ENCODE data around the gene RFFL. TPM values are rescaled to one million over a fixed set of nuclear protein-coding genes. Genes with fewer than 3 reads are reported as not detected.
"Not testable (repeated sequence)": the region's sequence is repeated elsewhere in the genome, so short reads cannot be mapped to it uniquely, and the experiment has no call there.

RFFL gene
- total RNA-seq, 1 donor from 2014 or later: 25.4 TPM

DNA sequence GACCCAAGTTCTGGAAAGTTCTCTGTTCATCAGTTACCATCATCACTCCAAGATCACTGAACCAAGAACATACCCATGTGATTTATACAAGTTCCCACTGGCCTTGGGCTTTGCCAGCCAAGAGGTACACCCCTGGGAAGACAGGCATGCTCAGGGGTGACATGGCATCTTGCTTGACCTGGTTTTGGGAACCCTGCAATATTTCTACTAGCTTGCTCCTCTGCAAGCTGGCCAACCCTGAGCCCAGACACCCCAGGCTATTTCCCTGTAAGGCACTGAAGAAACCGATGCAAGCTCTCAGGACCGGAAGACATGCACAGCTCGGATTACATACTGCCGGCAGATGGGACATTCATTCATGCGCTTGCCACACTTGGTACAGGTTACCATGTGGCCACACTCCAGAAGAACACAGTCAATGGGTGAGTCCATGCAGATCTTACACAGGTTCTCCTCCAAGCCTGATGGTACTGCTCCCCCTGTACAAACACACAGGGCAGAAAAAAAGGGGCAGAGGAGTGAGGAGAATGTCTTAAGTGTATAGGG is 51.8 kb downstream of the RFFL start:
- Mint-ChIP-seq H3K4me3 (ENCODE audit: low read depth) (no peak overlapping the region), H3K4me1 (ENCODE audit: low read depth) (no peaks in the 10 kb centered on the region), H3K27ac (no peak overlapping the region), H3K36me3 (ENCODE audit: low read depth) (peaks cover 68% of the 10 kb centered on the region), H3K9me3 (no peaks in the 10 kb centered on the region), H3K27me3 (ENCODE audit: low read depth) (no peaks in the 10 kb centered on the region)
- DNase-seq (ENCODE audit: low spot score): no peak
- intact Hi-C loops (cut with micrococcal nuclease): no loop called here

DNA sequence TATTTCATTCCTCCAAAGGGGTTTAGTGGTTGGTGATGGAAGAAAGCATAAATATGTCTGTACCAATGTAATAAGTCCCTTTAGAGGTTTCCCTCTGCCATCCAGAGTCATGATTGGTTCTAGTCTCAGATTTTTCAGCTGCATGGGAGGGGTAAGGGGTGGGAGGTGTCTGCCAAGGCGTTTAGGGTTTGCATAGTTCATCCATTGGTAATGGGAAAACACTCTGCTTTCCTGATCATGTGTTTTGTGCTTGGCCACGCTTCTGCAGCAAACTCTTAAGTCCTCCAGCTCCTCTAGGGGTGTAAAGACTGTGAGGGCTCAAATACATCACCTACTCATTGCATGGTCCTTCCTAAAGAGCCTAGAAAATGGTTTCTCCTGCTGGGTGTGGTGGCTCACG is 53.4 kb downstream of the RFFL start:
- no peak for DNase-seq (ENCODE audit: low spot score)
- H3K36me3 Mint-ChIP-seq (ENCODE audit: low read depth): peaks cover 61% of the 10 kb centered on the region
- H3K27me3 Mint-ChIP-seq (ENCODE audit: low read depth): no peaks in the 10 kb centered on the region
- H3K27ac Mint-ChIP-seq: no peak overlapping the region
- intact Hi-C loops (cut with micrococcal nuclease): no loop called here
- H3K4me1 Mint-ChIP-seq (ENCODE audit: low read depth): no peaks in the 10 kb centered on the region
- H3K4me3 Mint-ChIP-seq (ENCODE audit: low read depth): no peak overlapping the region
- no peaks in the 10 kb centered on the region for H3K9me3 Mint-ChIP-seq

DNA sequence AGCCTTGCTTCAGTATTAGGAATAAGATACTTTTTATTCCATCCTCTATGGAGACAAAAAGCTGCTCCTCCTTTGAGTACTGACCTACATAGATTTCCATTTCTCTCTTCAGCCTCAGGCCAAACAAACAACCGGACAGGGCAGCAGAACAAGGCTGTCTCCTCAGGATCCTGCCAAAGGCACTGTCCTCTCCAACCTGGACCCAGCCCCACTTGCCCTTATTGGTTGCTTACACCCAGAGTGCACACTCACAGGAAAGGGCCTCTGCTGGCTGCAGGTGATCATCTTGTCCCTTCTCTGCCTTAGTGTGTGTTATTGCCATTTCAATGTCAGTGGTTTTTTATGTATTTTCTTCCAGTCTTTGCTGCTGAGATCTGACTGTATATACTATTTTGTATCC is 56.5 kb downstream of the RFFL start:
- Mint-ChIP-seq H3K27me3 (ENCODE audit: low read depth) (no peaks in the 10 kb centered on the region), H3K9me3 (no peaks in the 10 kb centered on the region), H3K4me1 (ENCODE audit: low read depth) (no peaks in the 10 kb centered on the region), H3K4me3 (ENCODE audit: low read depth) (no peak overlapping the region), H3K27ac (no peak overlapping the region), H3K36me3 (ENCODE audit: low read depth) (peaks cover 69% of the 10 kb centered on the region)
- DNase-seq (ENCODE audit: low spot score): no peak
- intact Hi-C loops (cut with micrococcal nuclease): no loop called here

DNA sequence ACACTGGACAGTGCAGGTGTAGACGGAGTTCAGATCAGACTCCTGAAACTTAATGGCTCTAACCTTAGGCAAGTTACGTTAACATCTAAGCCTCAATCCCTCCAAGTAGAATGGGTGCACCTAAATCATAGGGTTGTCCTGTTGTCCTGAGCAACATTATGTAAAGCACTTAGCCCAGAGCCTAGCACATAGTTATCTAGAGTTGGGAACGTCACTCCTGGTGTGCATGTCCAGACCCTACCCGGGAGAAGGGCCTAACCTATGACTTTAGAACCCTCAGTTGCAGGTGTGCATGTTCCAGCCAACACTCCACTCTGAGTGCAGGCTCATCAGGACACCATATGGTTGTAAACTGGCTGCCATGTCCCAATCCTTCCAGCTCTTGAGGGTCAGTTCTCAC is 57.2 kb downstream of the RFFL start:
- no peak overlapping the region for H3K27ac Mint-ChIP-seq

GRCh38 chr17:35003778-35004177 is 59.7 kb downstream of the RFFL start:
- Mint-ChIP-seq H3K36me3 (ENCODE audit: low read depth) (peaks cover 66% of the 10 kb centered on the region), H3K27ac (no peak overlapping the region), H3K4me1 (ENCODE audit: low read depth) (no peaks in the 10 kb centered on the region), H3K9me3 (no peaks in the 10 kb centered on the region), H3K4me3 (ENCODE audit: low read depth) (no peak overlapping the region), H3K27me3 (ENCODE audit: low read depth) (no peaks in the 10 kb centered on the region)
- DNase-seq (ENCODE audit: low spot score): no peak
- intact Hi-C loops (cut with micrococcal nuclease): no loop called here

More for the DNA sequence above, 57.2 kb downstream of the RFFL start:
- H3K9me3 Mint-ChIP-seq: no peaks in the 10 kb centered on the region
- no peaks in the 10 kb centered on the region for H3K27me3 Mint-ChIP-seq (ENCODE audit: low read depth)
- no peak overlapping the region for H3K4me3 Mint-ChIP-seq (ENCODE audit: low read depth)
- intact Hi-C loops (cut with micrococcal nuclease): no loop called here
- no peak for DNase-seq (ENCODE audit: low spot score)
- peaks cover 70% of the 10 kb centered on the region for H3K36me3 Mint-ChIP-seq (ENCODE audit: low read depth)
- H3K4me1 Mint-ChIP-seq (ENCODE audit: low read depth): no peaks in the 10 kb centered on the region

DNA sequence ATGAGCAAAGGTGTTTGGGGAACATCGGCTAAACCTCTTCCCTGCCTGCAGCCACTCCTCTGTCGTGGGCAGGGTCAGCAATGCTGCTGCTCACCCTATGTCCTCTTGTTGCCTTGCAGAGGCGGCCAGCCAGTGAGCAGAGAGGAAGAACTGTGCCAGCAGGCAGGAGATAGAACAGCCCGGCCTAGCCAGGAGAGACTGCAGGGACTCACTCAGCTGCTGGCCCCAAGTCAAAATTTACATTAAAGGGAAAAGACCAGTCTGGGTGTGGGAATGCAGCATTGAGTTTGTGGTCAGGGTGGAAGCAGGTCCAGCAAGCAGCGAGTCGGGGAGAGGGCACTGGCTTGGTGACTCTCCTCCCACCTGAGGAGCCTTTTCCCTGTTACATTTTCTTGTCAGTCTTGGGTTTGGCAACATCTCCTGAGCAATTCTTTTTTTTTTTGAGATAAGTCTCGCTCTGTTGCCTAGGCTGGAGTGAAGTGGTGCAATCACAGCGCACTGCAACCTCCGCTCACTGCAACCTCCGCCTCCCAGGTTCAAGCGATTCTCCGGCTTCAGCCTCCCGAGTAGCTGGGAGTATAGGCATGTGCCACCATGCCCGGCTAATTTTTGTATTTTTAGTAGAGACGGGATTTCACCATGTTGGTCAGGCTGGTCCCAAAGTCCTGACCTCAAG is 60.5 kb downstream of the RFFL start:
- Mint-ChIP-seq H3K9me3 (no peaks in the 10 kb centered on the region), H3K4me1 (ENCODE audit: low read depth) (peaks cover 4% of the 10 kb centered on the region), H3K27ac (no peak overlapping the region), H3K36me3 (ENCODE audit: low read depth) (peaks cover 68% of the 10 kb centered on the region), H3K4me3 (ENCODE audit: low read depth) (no peak overlapping the region), H3K27me3 (ENCODE audit: low read depth) (no peaks in the 10 kb centered on the region)
- intact Hi-C loops (cut with micrococcal nuclease): no loop called here
- no peak for DNase-seq (ENCODE audit: low spot score)

GRCh38 chr17:35001549-35001948 is 62.0 kb downstream of the RFFL start:
- DNase-seq (ENCODE audit: low spot score): no peak
- intact Hi-C loops (cut with micrococcal nuclease): no loop called here
- H3K9me3 Mint-ChIP-seq: no peaks in the 10 kb centered on the region
- H3K27me3 Mint-ChIP-seq (ENCODE audit: low read depth): no peaks in the 10 kb centered on the region
- H3K27ac Mint-ChIP-seq: no peak overlapping the region
- peaks cover 6% of the 10 kb centered on the region for H3K4me1 Mint-ChIP-seq (ENCODE audit: low read depth)
- H3K36me3 Mint-ChIP-seq (ENCODE audit: low read depth): peaks cover 64% of the 10 kb centered on the region
- no peak overlapping the region for H3K4me3 Mint-ChIP-seq (ENCODE audit: low read depth)

DNA sequence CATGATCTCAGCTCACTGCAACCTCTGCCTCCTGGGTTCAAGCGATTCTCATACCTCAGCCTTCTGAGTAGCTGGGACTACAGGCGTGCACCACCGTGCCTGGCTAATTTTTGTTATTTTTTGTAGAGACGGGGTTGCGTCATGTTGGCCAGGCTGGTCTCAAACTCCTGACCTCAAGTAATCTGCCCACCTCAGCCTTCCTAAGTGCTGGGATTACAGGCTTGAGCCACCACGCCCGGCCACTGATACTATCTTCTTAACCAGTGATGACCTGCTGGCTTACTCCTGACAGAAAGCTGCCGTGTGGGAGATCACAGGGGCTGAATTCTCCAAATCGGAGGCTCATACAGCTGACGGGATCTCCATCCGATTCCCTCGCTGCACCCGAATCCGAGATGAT is 62.5 kb downstream of the RFFL start:
- not testable (repeated sequence) for H3K27ac Mint-ChIP-seq

DNA sequence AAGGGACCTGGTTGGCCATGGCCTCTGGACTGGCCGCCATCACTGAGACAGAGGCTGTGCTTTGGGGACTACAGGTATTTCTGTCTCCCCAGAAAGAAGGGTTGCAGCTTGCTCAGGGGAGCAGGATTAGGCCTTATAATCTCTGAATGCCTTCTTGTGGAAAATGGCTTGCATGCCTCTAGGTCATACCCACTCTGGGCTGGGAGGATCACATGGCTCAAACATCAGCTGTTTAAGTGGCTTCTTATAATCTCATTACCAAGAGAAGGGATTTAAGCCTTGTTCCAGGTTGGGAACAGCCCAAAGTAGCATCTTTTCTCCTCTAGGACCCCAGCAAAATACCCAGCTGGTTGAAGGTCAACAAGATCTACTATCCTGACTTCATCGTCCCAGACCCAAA is 64.1 kb downstream of the RFFL start:
- H3K4me3 Mint-ChIP-seq (ENCODE audit: low read depth): no peak overlapping the region
- H3K27me3 Mint-ChIP-seq (ENCODE audit: low read depth): no peaks in the 10 kb centered on the region
- DNase-seq (ENCODE audit: low spot score): no peak
- no peak overlapping the region for H3K27ac Mint-ChIP-seq
- peaks cover 6% of the 10 kb centered on the region for H3K4me1 Mint-ChIP-seq (ENCODE audit: low read depth)
- intact Hi-C loops (cut with micrococcal nuclease): no loop called here
- H3K9me3 Mint-ChIP-seq: no peaks in the 10 kb centered on the region
- peaks cover 68% of the 10 kb centered on the region for H3K36me3 Mint-ChIP-seq (ENCODE audit: low read depth)

More for the DNA sequence above, 62.5 kb downstream of the RFFL start:
- H3K27me3 Mint-ChIP-seq (ENCODE audit: low read depth); H3K9me3 Mint-ChIP-seq; intact Hi-C loops (cut with micrococcal nuclease); H3K4me1 Mint-ChIP-seq (ENCODE audit: low read depth); DNase-seq (ENCODE audit: low spot score); H3K4me3 Mint-ChIP-seq (ENCODE audit: low read depth): not testable (repeated sequence)
- H3K36me3 Mint-ChIP-seq (ENCODE audit: low read depth): peaks cover 70% of the 10 kb centered on the region

DNA sequence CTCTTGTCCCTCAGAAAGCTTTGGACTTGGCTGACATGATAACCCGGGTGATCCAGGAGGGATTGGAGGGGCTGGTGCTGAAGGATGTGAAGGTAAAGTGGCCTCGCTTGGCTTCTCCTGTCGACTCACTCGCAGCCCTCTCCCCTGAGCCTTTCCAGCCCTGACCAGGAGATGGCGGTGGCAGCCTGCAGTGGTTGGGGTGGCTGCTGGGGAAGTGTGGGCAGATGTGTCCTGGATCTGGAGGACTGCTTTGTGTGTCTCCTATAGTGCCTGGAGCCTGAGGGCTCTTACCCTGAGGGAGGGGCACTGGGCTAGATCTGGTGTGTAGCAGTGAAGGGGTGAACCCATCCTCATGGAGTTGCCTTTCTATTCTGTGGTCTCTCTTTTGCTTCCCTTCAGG is 65.3 kb downstream of the RFFL start:
- Mint-ChIP-seq H3K9me3 (no peaks in the 10 kb centered on the region), H3K36me3 (ENCODE audit: low read depth) (peaks cover 68% of the 10 kb centered on the region), H3K27me3 (ENCODE audit: low read depth) (no peaks in the 10 kb centered on the region), H3K4me3 (ENCODE audit: low read depth) (no peak overlapping the region), H3K4me1 (ENCODE audit: low read depth) (peaks cover 6% of the 10 kb centered on the region), H3K27ac (peak overlapping the region; percentile 57)
- intact Hi-C loops (cut with micrococcal nuclease): loop anchor here (1.0 kb wide), 2 partner anchors 91 to 121 kb away; partner anchors contain the start of gene RAD51D
- peak; percentile 70 for DNase-seq (ENCODE audit: low spot score)

GRCh38 chr17:34997355-34997862 is 66.1 kb downstream of the RFFL start:
- no peak overlapping the region for H3K27ac Mint-ChIP-seq
- H3K36me3 Mint-ChIP-seq (ENCODE audit: low read depth): peaks cover 70% of the 10 kb centered on the region
- no peaks in the 10 kb centered on the region for H3K9me3 Mint-ChIP-seq
- intact Hi-C loops (cut with micrococcal nuclease): no loop called here
- H3K4me1 Mint-ChIP-seq (ENCODE audit: low read depth): peaks cover 7% of the 10 kb centered on the region
- H3K27me3 Mint-ChIP-seq (ENCODE audit: low read depth): no peaks in the 10 kb centered on the region
- no peak overlapping the region for H3K4me3 Mint-ChIP-seq (ENCODE audit: low read depth)
- DNase-seq (ENCODE audit: low spot score): no peak

DNA sequence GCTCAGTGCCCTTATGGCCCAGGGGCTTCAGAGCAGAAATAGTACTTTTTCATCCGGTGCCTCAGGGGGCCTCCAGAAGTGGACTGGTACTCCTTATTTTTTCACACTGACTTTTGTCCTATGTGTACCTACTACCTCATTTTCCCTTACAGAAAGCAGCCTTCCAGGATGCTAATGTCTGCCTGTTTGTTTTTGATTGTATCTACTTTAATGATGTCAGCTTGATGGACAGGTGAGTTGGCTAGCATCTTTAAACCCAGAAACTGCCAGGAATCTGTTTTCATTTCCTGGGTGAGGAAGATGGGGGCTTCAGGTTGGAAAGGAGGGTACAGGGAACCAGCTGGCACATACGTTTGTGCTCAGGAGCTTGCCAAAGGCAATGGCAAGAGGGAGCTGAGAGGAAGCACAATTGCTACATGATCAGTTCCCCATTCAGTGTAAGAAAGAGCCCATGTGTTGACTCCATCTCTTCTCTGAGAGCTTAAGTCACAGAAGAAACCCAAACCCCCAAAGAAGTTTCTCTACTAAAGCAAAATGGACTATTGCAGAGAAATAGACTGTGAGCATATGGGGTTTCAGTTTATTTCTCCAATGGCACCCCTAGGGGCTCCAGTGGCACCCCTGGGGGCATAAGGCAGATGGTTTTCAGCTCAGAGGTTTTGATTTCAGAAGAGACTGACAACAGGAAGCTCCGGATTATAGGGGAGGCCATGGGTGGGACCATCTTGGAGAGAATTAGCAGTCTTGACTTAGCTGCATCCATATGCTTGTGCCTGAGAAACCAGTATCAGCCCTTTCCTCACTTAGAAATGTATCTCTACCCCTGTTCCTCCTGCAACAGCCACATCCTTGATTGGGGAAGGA is 66.9 kb downstream of the RFFL start:
- no peak for DNase-seq (ENCODE audit: low spot score)
- no peaks in the 10 kb centered on the region for H3K9me3 Mint-ChIP-seq
- no peaks in the 10 kb centered on the region for H3K27me3 Mint-ChIP-seq (ENCODE audit: low read depth)
- no peak overlapping the region for H3K27ac Mint-ChIP-seq
- H3K4me1 Mint-ChIP-seq (ENCODE audit: low read depth): peaks cover 7% of the 10 kb centered on the region
- peaks cover 70% of the 10 kb centered on the region for H3K36me3 Mint-ChIP-seq (ENCODE audit: low read depth)
- intact Hi-C loops (cut with micrococcal nuclease): no loop called here
- H3K4me3 Mint-ChIP-seq (ENCODE audit: low read depth): no peak overlapping the region

DNA sequence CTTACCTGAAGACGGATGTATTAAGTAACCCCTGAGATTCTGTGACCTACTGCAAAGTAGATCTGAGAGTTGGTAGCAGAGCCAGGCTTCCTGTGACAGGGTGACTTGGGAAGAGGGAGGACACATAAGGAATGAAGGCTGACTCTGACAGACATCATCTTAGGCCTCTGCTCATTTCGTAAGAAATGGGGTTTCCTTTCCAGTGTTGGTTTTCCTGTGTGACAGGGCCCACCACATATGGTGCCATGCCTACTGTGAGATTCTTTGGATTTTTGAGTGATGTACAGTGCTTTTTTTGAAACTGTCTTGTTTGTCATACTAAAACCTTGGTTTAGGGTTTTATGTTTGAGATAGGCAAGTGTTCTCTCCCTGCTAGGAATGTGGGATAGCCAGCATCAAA is 70.5 kb downstream of the RFFL start:
- no peak overlapping the region for H3K4me3 Mint-ChIP-seq (ENCODE audit: low read depth)
- intact Hi-C loops (cut with micrococcal nuclease): no loop called here
- DNase-seq (ENCODE audit: low spot score): no peak
- H3K9me3 Mint-ChIP-seq: no peaks in the 10 kb centered on the region
- no peaks in the 10 kb centered on the region for H3K27me3 Mint-ChIP-seq (ENCODE audit: low read depth)
- no peak overlapping the region for H3K27ac Mint-ChIP-seq
- H3K36me3 Mint-ChIP-seq (ENCODE audit: low read depth): peaks cover 79% of the 10 kb centered on the region
- H3K4me1 Mint-ChIP-seq (ENCODE audit: low read depth): peaks cover 9% of the 10 kb centered on the region
